RCC 7860 (cell line): ENCODE measurements around the gene TMEM161A.
"Not testable (repeated sequence)": the region's sequence is repeated elsewhere in the genome, so short reads cannot be mapped to it uniquely, and the experiment has no call there.

Experiments used
- DNase-seq: peaks from one replicate; pipeline ENCODE4 v3.0.0-alpha.2; 2015; ENCODE audit warnings: low spot score
- FAIRE-seq: peaks from 2 replicates; lab custom pipeline; 2012; peaks lifted over from hg19 to GRCh38; lab: Jason Lieb, UNC

TMEM161A gene

GRCh38 chr19:19155495-19156219 is 17.4 kb upstream of the TMEM161A start:
- no peak for FAIRE-seq
- DNase-seq, result no peak

GRCh38 chr19:19154768-19155494 is 16.7 kb upstream of the TMEM161A start:
- FAIRE-seq, result no peak

GRCh38 chr19:19152668-19153384 is 14.5 kb upstream of the TMEM161A start:
- FAIRE-seq (no peak), DNase-seq (no peak)

More at GRCh38 chr19:19154768-19155494, 16.7 kb upstream of the TMEM161A start:
- no peak for DNase-seq

DNA sequence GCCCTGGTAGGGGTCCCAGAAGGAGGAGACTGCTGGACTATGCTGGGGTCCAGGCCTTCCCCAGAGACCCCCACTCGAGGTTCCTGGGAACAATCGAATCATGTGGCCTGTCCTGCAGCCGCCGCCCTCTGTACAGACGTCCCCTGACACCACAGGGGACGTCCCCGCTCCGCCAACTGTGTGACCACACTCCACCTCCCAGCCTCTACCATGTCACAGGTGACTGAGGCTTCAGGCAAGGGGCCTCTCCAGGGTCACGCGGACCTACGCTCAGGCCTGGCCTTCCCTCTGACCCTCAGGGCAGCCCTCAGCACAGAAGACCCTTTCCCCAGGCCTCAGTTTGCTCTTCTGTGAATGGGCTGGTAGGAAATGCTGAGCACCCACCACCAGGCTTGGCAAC is 13.1 kb upstream of the TMEM161A start:
- DNase-seq, result no peak
- no peak for FAIRE-seq

- DNase-seq (no peak), FAIRE-seq (no peak)
Observed at GRCh38 chr19:19149435-19149834, 11.2 kb upstream of the TMEM161A start.

DNA sequence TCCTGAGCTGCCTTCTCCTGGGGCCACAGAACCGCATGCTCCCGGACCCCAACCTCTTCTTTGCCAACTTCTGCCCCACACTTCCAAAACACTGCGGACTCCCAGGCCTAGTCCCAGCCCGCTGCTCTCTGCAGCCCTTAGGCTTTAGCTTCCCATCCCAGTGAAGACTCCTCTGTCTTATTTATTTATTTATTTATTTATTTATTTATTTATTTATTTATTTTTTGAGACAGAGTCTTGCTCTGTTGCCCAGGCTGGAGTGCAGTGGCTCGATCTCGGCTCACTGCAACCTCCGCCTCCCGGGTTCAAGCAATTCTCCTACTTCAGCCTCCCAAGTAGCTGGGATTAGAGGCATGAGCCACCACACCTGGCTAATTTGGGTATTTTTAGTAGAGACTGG is 10.2 kb upstream of the TMEM161A start:
- DNase-seq, FAIRE-seq: not testable (repeated sequence)

DNA sequence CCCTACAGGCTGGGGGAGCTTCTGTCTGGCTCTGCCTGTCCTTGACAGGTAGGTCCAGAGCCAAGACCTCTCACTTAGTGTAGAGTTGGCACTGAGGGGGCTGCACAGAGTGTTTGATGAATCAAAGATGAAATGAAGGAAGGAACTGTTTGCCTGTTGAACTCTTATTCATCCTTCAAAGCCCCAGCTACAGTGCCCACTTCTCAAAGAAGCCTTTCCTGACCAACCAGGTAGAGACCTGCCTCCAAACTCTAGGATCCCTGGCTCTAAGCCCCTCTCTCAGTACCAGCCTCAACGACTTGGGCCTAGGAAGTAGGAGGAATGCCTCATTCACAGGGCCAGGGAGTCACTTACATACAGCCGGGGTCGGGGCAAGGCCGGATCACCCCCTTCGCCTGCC is 9.1 kb upstream of the TMEM161A start:
- FAIRE-seq, result no peak

GRCh38 chr19:19146865-19147264 is 8.6 kb upstream of the TMEM161A start:
- DNase-seq (no peak), FAIRE-seq (no peak)

More for the DNA sequence above, 9.1 kb upstream of the TMEM161A start:
- no peak for DNase-seq

GRCh38 chr19:19145684-19146608 is 7.7 kb upstream of the TMEM161A start:
- DNase-seq (peak; percentile 22), FAIRE-seq (no peak)

DNA sequence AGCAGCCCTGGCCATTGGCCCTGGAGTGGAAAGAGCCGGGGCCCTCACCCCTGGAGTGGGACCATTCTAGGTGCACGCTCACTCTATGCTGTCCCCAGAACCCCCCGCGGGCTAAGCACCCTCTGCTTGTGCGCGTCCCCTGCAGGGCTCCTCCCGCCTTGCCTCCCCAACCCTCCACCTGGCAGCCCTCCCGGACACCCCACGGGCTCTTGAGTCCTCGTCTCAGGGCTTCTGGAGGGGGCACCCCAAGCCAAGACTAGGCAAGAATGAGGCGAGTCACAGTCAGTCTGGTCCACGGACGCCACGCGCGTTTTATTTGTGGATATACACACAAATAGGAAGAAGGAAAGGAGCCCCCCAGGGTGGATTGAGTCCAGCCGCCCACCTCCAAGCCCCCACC is 7.0 kb upstream of the TMEM161A start:
- DNase-seq, result no peak
- no peak for FAIRE-seq

GRCh38 chr19:19142347-19142746 is 4.1 kb upstream of the TMEM161A start:
- DNase-seq (no peak), FAIRE-seq (no peak)

DNA sequence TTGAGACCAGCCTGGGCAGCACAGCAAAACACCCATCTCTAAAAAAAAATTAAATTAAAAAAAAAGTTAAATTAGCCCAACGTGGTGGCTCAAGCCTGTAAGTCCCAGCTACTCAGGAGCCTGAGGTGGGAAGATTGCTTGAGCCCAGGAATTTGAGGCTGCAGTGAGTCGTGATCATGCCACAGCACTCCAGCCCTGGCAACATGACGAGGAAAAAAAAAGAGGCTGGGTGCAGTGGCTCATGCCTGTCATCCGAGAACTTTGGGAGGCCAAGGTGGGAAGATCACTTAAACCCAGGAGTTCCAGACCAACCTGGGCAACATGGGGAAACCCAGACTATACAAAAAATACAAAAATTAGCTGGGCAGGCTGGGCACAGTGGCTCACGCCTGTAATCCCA is 2.2 kb upstream of the TMEM161A start:
- FAIRE-seq (no peak), DNase-seq (no peak)

DNA sequence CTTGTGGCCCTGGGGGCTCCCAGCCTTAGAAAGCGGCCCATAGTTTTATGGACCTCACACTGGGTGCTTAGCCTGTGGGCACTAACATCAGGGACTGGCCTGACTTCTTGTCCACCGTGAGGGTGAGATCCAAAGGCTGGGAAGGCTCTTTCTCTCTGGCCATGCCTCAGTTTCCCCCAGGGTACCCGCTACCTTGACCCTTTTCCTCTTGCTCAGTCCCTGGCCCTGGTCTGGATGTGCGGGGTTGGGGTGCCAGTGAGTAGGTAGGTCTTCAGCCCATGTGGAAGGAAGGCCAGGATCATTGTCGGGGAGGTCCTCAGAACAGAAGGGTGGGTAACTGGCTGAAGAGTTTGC is 1.6 kb upstream of the TMEM161A start:
- DNase-seq (no peak), FAIRE-seq (no peak)

GRCh38 chr19:19137556-19138108 is 646 bp downstream of the TMEM161A start:
- FAIRE-seq, result no peak
- DNase-seq, result no peak

- not testable (repeated sequence) for FAIRE-seq, DNase-seq
Observed at GRCh38 chr19:19135713-19136112, 2.6 kb downstream of the TMEM161A start.

DNA sequence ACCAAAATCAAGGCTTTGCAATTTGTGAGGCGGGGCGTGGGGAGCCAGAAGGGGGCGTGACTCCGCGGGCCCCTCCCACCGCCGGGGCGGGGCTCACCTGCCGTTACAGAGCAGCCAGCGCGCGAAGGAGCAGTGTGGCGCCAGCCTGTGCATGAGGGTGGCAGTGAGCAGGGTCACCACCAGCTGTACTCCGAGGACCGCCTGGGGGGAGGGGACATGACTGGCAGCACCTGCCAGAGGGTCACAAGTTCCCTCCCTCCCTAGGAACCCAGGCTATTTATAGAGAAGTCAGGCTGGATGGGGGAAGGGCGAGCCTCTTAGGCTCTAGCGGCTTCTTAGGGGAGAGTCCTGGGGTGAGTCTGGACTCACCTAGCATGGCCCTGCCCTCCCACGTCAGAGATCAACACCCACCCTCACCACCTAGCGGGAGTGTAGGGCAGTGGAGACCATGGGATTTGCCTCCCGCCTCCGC is 3.6 kb downstream of the TMEM161A start:
- FAIRE-seq, result no peak
- DNase-seq, result no peak

- no peak for FAIRE-seq
- no peak for DNase-seq
Observed at GRCh38 chr19:19133985-19134384, 4.3 kb downstream of the TMEM161A start.

DNA sequence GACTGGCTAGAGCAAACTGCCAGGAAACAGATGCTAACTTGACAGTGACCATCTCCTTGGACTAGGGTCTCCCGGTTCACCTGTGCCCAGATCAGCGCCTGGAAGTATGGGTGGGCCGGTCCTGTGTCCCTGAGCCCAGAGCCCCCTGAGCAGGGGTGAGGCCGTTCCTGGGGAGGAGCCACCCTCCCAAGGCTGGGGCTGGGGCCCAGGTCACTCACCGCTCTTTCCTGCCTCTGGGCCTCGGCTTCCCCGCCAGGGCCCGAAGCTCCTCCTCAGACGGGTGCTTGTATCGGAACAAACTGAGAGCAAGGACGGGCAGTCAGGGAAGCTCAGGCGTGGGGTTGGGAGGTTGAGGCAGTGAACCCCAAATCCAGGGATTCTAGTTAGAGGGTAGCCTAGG is 5.4 kb downstream of the TMEM161A start:
- no peak for DNase-seq

DNA sequence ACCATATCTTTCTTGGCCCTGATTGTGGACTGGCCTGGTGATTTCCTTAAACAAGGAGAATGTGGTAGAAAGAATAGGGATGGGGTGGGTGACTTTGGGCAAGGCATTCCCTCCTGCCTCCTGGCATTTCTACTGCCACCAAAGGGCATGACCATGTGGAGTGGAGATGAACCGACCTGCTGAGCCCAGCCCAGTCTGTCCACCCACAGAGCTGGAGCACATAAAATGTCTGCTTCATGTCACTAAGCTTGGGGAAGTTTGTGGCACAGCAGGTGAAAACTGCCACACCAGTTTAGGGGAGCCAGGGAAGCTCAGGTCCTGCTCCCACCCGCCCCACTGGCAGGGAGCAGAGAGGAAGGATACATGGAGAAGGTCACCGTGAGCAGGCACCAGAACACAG is 6.3 kb downstream of the TMEM161A start:
- FAIRE-seq, result no peak

More for the DNA sequence above, 5.4 kb downstream of the TMEM161A start:
- FAIRE-seq, result no peak

DNA sequence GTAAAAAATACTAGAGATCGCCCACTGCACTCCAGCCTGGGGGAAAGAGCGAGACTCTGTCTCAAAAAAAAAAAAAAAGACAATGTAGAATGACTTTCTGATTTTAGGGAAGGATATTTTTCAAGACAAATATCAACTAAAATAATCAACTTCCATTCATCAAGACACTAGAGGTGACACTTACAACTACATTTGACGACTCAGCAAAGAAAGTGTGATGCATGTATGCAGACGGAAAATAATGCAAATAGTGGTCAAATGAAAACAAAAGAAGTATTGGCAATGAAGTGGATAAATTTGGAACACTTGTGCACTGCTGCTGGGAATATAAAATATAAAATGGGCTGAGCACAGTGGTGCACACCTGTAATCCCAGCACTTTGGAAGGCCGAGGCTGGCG is 12.2 kb downstream of the TMEM161A start:
- DNase-seq (no peak), FAIRE-seq (no peak)

More for the DNA sequence above, 6.3 kb downstream of the TMEM161A start:
- no peak for DNase-seq
